GM19240 (cell line): ENCODE measurements around the gene WBP1L.
A peak's percentile ranks its signal among the peaks of the same experiment; 100 is the strongest.
"Not testable (repeated sequence)": the region's sequence is repeated elsewhere in the genome, so short reads cannot be mapped to it uniquely, and the experiment has no call there.

Experiments
- DNase-seq: peaks from one replicate; pipeline ENCODE4 v3.0.0; 2011; ENCODE audit warnings: low spot score; ENCODE audit not compliant: insufficient read length

Gene WBP1L

GRCh38 chr10:102743588-102744373, at the start of gene WBP1L:
WBP1L (plus strand) TSS chr10:102743948; CDS start chr10:102744054, 106 bp downstream.
- peak; percentile 94 for DNase-seq

GRCh38 chr10:102695401-102695800, 48.3 kb upstream of the WBP1L start:
- DNase-seq = not testable (repeated sequence)

GRCh38 chr10:102696736-102697135, 47.0 kb upstream of the WBP1L start:
- no peak for DNase-seq

- no peak for DNase-seq
Measured at GRCh38 chr10:102698894-102699293, 44.9 kb upstream of the WBP1L start.

- no peak for DNase-seq
Measured at GRCh38 chr10:102701272-102701671, 42.5 kb upstream of the WBP1L start.

GRCh38 chr10:102701796-102702195, 42.0 kb upstream of the WBP1L start:
- no peak for DNase-seq

GRCh38 chr10:102702742-102703141, 41.0 kb upstream of the WBP1L start:
- DNase-seq = no peak

GRCh38 chr10:102704915-102705314, 38.8 kb upstream of the WBP1L start:
- DNase-seq = no peak

- no peak for DNase-seq
Measured at GRCh38 chr10:102705531-102705930, 38.2 kb upstream of the WBP1L start.

- DNase-seq = no peak
Measured at GRCh38 chr10:102710609-102711008, 33.1 kb upstream of the WBP1L start.

GRCh38 chr10:102712089-102712488, 31.7 kb upstream of the WBP1L start:
- no peak for DNase-seq

GRCh38 chr10:102712843-102713538, 30.8 kb upstream of the WBP1L start:
- no peak for DNase-seq

- no peak for DNase-seq
Measured at GRCh38 chr10:102713539-102713813, 30.3 kb upstream of the WBP1L start.

GRCh38 chr10:102713814-102714620, 29.7 kb upstream of the WBP1L start, which contains the start of gene ARL3:
ARL3 (minus strand) TSS chr10:102714397; CDS start chr10:102714275, 122 bp downstream.
- peak; percentile 92 for DNase-seq

- peak; percentile 23 for DNase-seq
Measured at GRCh38 chr10:102714621-102715455, 28.9 kb upstream of the WBP1L start, which contains the start of gene SFXN2. SFXN2 (plus strand) TSS chr10:102714636; CDS start chr10:102726637, 12,001 bp downstream.

- DNase-seq = no peak
Measured at GRCh38 chr10:102715880-102716279, 27.9 kb upstream of the WBP1L start.

GRCh38 chr10:102716900-102717565, 26.7 kb upstream of the WBP1L start:
- DNase-seq = not testable (repeated sequence)

- no peak for DNase-seq
Measured at GRCh38 chr10:102718220-102718619, 25.5 kb upstream of the WBP1L start.

- no peak for DNase-seq
Measured at GRCh38 chr10:102720337-102720736, 23.4 kb upstream of the WBP1L start.

GRCh38 chr10:102720775-102721301, 22.9 kb upstream of the WBP1L start:
- DNase-seq = no peak
